Ovary (tissue), 9 donors: ENCODE results near the gene JARID2. TPM values are rescaled to one million over a fixed set of nuclear protein-coding genes. Genes with fewer than 3 reads are reported as not detected.
A peak's percentile ranks its signal among the peaks of the same experiment; 100 is the strongest.

Experiments
- DNase-seq, 5 donors: peaks; one replicate each; pipeline ENCODE4 v3.0.0-alpha.2; 2019 to 2020
- H3K27ac ChIP-seq, 2 donors: fragments of 200-600 bp; one replicate each; pipeline versions ENCODE4 v1.5.1 to v1.8.0; 2019 to 2022
- H3K27me3 ChIP-seq: fragments of 200-600 bp; one replicate; pipeline ENCODE4 v1.8.0; 2022
- H3K36me3 ChIP-seq: fragments of 200-600 bp; sonication (generic); one replicate; pipeline ENCODE4 v1.5.1; 2019
- H3K4me1 ChIP-seq: one replicate; pipeline ENCODE4 v1.8.1; 2013; ENCODE audit warnings: mild to moderate bottlenecking, moderate library complexity; ENCODE audit not compliant: insufficient read depth
- H3K4me3 ChIP-seq: fragments of 200-600 bp; sonication (generic); one replicate; pipeline ENCODE4 v1.5.1; 2017
- H3K9me3 ChIP-seq, 2 donors: fragments of 200-600 bp in 1 of 2; sonication (generic) in 1 of 2; one replicate each; pipeline versions ENCODE4 v1.5.1 to v1.8.1; 2013 to 2019; ENCODE audit warnings: mild to moderate bottlenecking in 1 of 2, moderate library complexity in 1 of 2
- EP300 ChIP-seq: sonication (generic); formaldehyde crosslinking; IDR thresholded peaks from one replicate; pipeline ENCODE4 v1.6.1; 2017; ENCODE audit warnings: antibody characterized with exemption
- POLR2A ChIP-seq: fragments of 450-650 bp; IDR thresholded peaks from one replicate; pipeline ENCODE4 v1.6.1; 2017; ENCODE audit warnings: antibody characterized with exemption, mild to moderate bottlenecking, moderate library complexity
- WGBS, 3 donors: extraction: QIAGEN DNeasy Blood & Tissue Kit in 1 of 3; methylation state at CpG; one replicate each; pipeline versions ENCODE4 v1.1.5 to v1.1.7; 2013 to 2017; 5-methylcytosine and 5-hydroxymethylcytosine counted together
- intact Hi-C, 4 donors: fragments of 100-400 bp; cut with DNase I; formaldehyde crosslinking; loops; one replicate each; pipeline versions ENCODE4 v1.11.0 to v1.15.1; 2022 to 2023
- polyA plus RNA-seq, 2 donors: library from polyadenylated mRNA; stranded (reverse); fragments of 200-250 nt in 1 of 2; fragments of 350-450 nt in 1 of 2; fragmentation: Illumina TruSeq in 1 of 2; extraction: RNeasy Lipid Tissue Mini Kit (QIAGEN cat#74804) in 1 of 2; gene quantifications; one replicate each; pipeline ENCODE4 v1.2.3, GENCODE V29; 2013 to 2014
- total RNA-seq, 7 donors: library from RNA; depleted of rRNA in 2 of 7; stranded (reverse); fragments of >200 nt in 2 of 7; fragmentation: NEBNext Ultra II Directional in 3 of 7; extraction: Animal tissue kit (Norgen Biotek cat#: 25700) in 3 of 7; gene quantifications; one replicate each; pipeline versions ENCODE4 v1.1.0 to v1.2.4, GENCODE V29; 2016 to 2023
- TF ChIP-seq, protein P1 (sequence below), 3 donors: fragments of 450-650 bp in 2 of 3; fragments of 200-600 bp in 1 of 3; IDR thresholded peaks; one replicate each; pipeline versions ENCODE4 v1.5.1 to v1.8.0; 2016 to 2022; ENCODE audit warnings: antibody characterized with exemption in 3 of 3, mild to moderate bottlenecking in 1 of 3
- donor health status: DM: no; HTN: no; CAD: no; lungs with moderate emphysema.
- donor health status: DM: no; HTN: no; CAD: no.
- donor health status: Bipolar disorder and iron deficiency.
- donor health status: DM: yes; HTN: yes; CAD: no.
- donor health status: DM: no; HTN: no; CAD: no.
- donor health status: DM: yes; HTN: yes; CAD: no.

The JARID2 gene
- total and polyA plus RNA-seq, 9 donors, result 4.5 to 17.4 (median 8.7) TPM

- no peak overlapping the region for H3K27ac ChIP-seq
- peak in 1 of 5 donors; percentile 9 for DNase-seq
- no peaks in the 10 kb centered on the region for H3K9me3 ChIP-seq
- H3K36me3 ChIP-seq, result no peaks in the 10 kb centered on the region
- peaks cover 15% of the 10 kb centered on the region for H3K4me1 ChIP-seq
- WGBS, 3 donors, result 44 to 67% (median 57%) methylated on average over 9 of the region's 9 CpGs
- intact Hi-C loops, result loop anchor here in 1 of 4 donors (10.0 kb wide), 2 partner anchors 249 to 1369 kb away; partner anchors contain the start of gene JARID2
- no peak for TF ChIP-seq POLR2A
- no peak for TF ChIP-seq EP300
- TF ChIP-seq, protein P1, sequence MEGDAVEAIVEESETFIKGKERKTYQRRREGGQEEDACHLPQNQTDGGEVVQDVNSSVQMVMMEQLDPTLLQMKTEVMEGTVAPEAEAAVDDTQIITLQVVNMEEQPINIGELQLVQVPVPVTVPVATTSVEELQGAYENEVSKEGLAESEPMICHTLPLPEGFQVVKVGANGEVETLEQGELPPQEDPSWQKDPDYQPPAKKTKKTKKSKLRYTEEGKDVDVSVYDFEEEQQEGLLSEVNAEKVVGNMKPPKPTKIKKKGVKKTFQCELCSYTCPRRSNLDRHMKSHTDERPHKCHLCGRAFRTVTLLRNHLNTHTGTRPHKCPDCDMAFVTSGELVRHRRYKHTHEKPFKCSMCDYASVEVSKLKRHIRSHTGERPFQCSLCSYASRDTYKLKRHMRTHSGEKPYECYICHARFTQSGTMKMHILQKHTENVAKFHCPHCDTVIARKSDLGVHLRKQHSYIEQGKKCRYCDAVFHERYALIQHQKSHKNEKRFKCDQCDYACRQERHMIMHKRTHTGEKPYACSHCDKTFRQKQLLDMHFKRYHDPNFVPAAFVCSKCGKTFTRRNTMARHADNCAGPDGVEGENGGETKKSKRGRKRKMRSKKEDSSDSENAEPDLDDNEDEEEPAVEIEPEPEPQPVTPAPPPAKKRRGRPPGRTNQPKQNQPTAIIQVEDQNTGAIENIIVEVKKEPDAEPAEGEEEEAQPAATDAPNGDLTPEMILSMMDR (IDR thresholded peaks at IDR 0.05), result no peak
- no peaks in the 10 kb centered on the region for H3K27me3 ChIP-seq
- no peak overlapping the region for H3K4me3 ChIP-seq
These were observed 247.7 kb downstream of the JARID2 start for GRCh38 chr6:15493437-15494168.

GRCh38 chr6:15495375-15495901, 249.6 kb downstream of the JARID2 start:
- H3K4me1 ChIP-seq, result peaks cover 15% of the 10 kb centered on the region

DNA sequence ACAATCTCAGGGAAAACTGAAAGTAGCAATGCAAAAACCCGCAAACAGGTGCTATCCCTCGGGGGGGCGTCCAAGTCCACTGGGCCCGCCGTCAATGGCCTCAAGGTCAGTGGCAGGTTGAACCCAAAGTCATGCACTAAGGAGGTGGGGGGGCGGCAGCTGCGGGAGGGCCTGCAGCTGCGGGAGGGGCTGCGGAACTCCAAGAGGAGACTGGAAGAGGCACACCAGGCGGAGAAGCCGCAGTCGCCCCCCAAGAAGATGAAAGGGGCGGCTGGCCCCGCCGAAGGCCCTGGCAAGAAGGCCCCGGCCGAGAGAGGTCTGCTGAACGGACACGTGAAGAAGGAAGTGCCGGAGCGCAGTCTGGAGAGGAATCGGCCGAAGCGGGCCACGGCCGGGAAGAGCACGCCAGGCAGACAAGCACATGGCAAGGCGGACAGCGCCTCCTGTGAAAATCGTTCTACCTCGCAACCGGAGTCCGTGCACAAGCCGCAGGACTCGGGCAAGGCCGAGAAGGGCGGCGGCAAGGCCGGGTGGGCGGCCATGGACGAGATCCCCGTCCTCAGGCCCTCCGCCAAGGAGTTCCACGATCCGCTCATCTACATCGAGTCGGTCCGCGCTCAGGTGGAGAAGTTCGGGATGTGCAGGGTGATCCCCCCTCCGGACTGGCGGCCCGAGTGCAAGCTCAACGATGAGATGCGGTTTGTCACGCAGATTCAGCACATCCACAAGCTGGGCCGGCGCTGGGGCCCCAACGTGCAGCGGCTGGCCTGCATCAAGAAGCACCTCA, 250.7 kb downstream of the JARID2 start:
- Histone ChIP-seq H3K27me3 (no peaks in the 10 kb centered on the region), H3K9me3 (no peaks in the 10 kb centered on the region), H3K27ac (no peak overlapping the region), H3K4me3 (no peak overlapping the region), H3K36me3 (no peaks in the 10 kb centered on the region), H3K4me1 (peaks cover 12% of the 10 kb centered on the region)
- peak in 2 of 5 donors; percentile 14 to 29 for DNase-seq
- 92 to 93% (median 93%) methylated on average over 60 of the region's 60 CpGs for WGBS, 3 donors
- intact Hi-C loops, result loop anchor here in 1 of 4 donors (10.0 kb wide), 2 partner anchors 252 to 1372 kb away; partner anchors contain the start of gene JARID2
- TF ChIP-seq EP300, result no peak
- TF ChIP-seq, protein P1 (IDR thresholded peaks at IDR 0.05), result no peak
- no peak for TF ChIP-seq POLR2A

More at GRCh38 chr6:15495375-15495901, 249.6 kb downstream of the JARID2 start:
- WGBS, 3 donors, result 65 to 70% (median 66%) methylated on average over 10 of the region's 10 CpGs
- peak in 1 of 5 donors; percentile 14 for DNase-seq
- H3K4me3 ChIP-seq, result no peak overlapping the region
- intact Hi-C loops, result loop anchor here in 1 of 4 donors (10.0 kb wide), 2 partner anchors 251 to 1371 kb away; partner anchors contain the start of gene JARID2
- no peaks in the 10 kb centered on the region for H3K27me3 ChIP-seq
- no peaks in the 10 kb centered on the region for H3K9me3 ChIP-seq
- TF ChIP-seq, protein P1 (IDR thresholded peaks at IDR 0.05), result no peak
- H3K36me3 ChIP-seq, result no peaks in the 10 kb centered on the region
- H3K27ac ChIP-seq, result no peak overlapping the region

DNA sequence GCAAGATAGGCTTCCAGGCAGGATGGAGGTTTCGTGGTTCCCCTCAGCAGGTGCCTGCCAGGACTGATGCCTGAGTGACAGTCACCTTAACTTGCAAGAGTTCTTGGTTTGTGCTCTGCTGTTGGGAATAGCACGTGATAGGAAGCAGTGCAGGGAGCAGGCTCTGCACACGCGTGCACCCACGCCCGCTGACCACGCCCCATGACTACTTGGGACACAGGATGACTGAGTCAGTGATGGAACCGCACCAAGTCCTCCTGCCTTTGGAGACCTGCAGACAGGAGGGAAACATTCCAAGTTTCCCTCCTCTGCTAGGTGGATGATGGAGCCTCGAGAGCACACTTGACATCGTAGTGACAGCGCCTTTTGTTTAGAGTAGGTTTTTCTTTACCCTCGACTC, 252.8 kb downstream of the JARID2 start:
- Histone ChIP-seq H3K36me3 (no peaks in the 10 kb centered on the region), H3K4me3 (no peak overlapping the region), H3K9me3 (no peaks in the 10 kb centered on the region), H3K27ac (no peak overlapping the region), H3K4me1 (peaks cover 15% of the 10 kb centered on the region), H3K27me3 (no peaks in the 10 kb centered on the region)
- 86 to 95% (median 94%) methylated on average over 12 of the region's 12 CpGs for WGBS, 3 donors
- DNase-seq, result peak in 1 of 5 donors; percentile 10
- intact Hi-C loops, result loop anchor here in 1 of 4 donors (10.0 kb wide), 2 partner anchors 254 to 1374 kb away; partner anchors contain the start of gene JARID2
- TF ChIP-seq EP300 (no peak), POLR2A (no peak)
- TF ChIP-seq, protein P1 (IDR thresholded peaks at IDR 0.05), result no peak
